ENCODE results near the gene DHODH.

Gene DHODH

GRCh38 chr16:72013888-72014581, 5.5 kb downstream of the DHODH start:
- DNase-seq = no peak

- DNase-seq = no peak
Measured at GRCh38 chr16:72014675-72015074, 6.1 kb downstream of the DHODH start.

- no peak for DNase-seq
Measured at GRCh38 chr16:72015124-72015523, 6.6 kb downstream of the DHODH start.

GRCh38 chr16:72018470-72018869, 9.9 kb downstream of the DHODH start:
- no peak for DNase-seq

GRCh38 chr16:72021043-72021442, 12.5 kb downstream of the DHODH start:
- no peak for DNase-seq

GRCh38 chr16:72022127-72022526, 13.6 kb downstream of the DHODH start:
- no peak for DNase-seq

- DNase-seq = no peak
Measured at GRCh38 chr16:72023962-72024361, 15.4 kb downstream of the DHODH start.

GRCh38 chr16:72024862-72025382, 16.4 kb downstream of the DHODH start:
- DNase-seq = no peak

- no peak for DNase-seq
Measured at GRCh38 chr16:72025404-72026114, 17.0 kb downstream of the DHODH start.

- no peak for DNase-seq
Measured at GRCh38 chr16:72027669-72028378, 19.3 kb downstream of the DHODH start.

- no peak for DNase-seq
Measured at GRCh38 chr16:72029567-72030271, 21.2 kb downstream of the DHODH start.

GRCh38 chr16:72033437-72033836, 24.9 kb downstream of the DHODH start:
- no peak for DNase-seq

- DNase-seq = no peak
Measured at GRCh38 chr16:72036098-72036497, 27.6 kb downstream of the DHODH start.

- no peak for DNase-seq
Measured at GRCh38 chr16:72042157-72042660, 33.7 kb downstream of the DHODH start.

- DNase-seq = no peak
Measured at GRCh38 chr16:72043058-72043457, 34.5 kb downstream of the DHODH start.

- DNase-seq = no peak
Measured at GRCh38 chr16:72043539-72043938, 35.0 kb downstream of the DHODH start.

- no peak for DNase-seq
Measured at GRCh38 chr16:72044296-72044695, 35.8 kb downstream of the DHODH start.

- DNase-seq = no peak
Measured at GRCh38 chr16:72044825-72045359, 36.3 kb downstream of the DHODH start.

- DNase-seq = no peak
Measured at GRCh38 chr16:72049110-72049509, 40.6 kb downstream of the DHODH start.

- no peak for DNase-seq
Measured at GRCh38 chr16:72050769-72051464, 42.4 kb downstream of the DHODH start.

GRCh38 chr16:72051818-72052217, 43.3 kb downstream of the DHODH start:
- DNase-seq = no peak
